HG03097 (cell line): ENCODE data around the gene LTN1.
"Not testable (repeated sequence)": the region's sequence is repeated elsewhere in the genome, so short reads cannot be mapped to it uniquely, and the experiment has no call there.

Experiments
- ATAC-seq: cut with Tn5 transposase; IDR thresholded peaks from one replicate; pipeline ENCODE4 v1.9.1; 2021; ENCODE audit not compliant: unreplicated experiment, low FRiP score

Gene LTN1

GRCh38 chr21:28931708-28932372 lies 60.8 kb downstream of the LTN1 start:
- ATAC-seq: not testable (repeated sequence)

DNA sequence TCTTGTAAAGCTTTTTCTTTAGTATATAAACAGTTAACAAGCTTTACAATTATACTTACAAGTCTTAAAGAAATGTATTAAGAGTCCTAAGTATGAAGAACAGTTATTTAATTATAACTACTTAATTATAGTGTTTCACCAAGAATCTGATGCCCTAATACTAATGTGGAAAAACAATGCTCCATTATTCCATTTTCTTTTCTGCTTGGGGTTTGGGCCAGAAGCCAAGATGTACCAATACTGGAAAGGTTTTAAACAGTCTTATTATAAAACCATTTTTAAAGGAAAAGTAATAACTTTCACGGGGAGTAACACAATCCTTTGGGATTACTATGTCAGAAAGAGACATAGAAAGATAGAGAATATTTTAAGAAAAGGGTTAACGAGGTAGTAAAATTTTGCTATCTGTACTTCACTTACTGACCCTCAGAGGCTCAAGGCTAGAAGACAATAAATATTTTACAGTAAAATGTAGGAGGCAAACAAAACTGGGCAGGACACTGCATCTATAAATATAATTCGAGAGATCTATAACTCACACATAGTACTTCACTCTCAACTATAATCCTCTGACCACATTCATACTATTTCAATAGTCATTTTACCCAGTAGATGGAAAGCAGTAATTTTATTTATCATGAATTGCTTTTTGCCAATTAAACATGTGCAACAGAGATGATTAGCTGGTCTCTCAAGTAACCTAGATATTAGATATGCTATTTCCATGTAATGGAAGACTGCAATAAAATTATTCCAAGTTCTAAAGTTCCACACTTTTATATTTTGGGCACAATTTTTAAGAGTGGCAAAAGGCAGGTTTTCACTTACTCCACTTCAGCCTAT lies 63.9 kb downstream of the LTN1 start:
- ATAC-seq: no peak

DNA sequence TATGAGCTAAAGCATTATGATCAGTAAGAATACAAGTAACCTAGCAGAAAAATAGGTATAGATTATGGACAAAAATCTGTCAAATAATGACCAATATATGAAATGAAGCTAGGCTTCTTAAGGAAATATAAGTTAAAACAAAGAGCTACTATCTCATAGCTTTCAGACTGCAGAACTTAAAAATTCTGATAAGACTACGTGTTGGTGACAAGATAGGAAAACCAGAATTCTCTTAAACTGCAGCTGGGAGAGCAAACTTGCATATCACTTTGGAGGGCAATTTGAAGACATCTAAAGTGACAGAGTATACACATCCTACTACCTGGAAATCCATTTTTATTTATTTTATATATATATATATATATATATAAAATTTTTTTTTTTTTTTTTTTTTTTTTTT lies 65.5 kb downstream of the LTN1 start:
- no peak for ATAC-seq

GRCh38 chr21:28923439-28923975 lies 69.2 kb downstream of the LTN1 start:
- ATAC-seq: no peak

GRCh38 chr21:28922368-28922767 lies 70.3 kb downstream of the LTN1 start:
- ATAC-seq: no peak

GRCh38 chr21:28916150-28916893 lies 76.4 kb downstream of the LTN1 start:
- ATAC-seq: no peak

DNA sequence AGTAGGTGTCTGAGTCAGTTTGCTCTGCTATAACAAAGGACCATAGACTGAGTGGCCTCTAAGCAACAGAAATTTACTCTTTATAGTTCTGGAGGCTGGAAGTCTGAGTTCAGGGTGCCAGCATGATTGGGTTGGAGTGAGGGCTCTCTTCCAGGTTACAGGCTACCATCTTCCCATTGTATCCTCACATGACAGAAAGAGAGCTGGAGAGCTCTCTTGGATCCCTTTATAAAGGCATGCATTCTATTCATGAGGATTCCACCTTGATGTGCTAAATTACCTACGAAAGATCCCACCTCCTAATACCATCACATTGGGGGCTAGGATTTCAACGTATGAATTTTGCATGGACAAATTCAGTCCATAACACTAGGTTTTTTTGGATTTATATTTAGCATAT lies 79.6 kb downstream of the LTN1 start:
- no peak for ATAC-seq

- no peak for ATAC-seq
These were observed 82.3 kb downstream of the LTN1 start for GRCh38 chr21:28910280-28910887.

GRCh38 chr21:28908351-28908750 lies 84.3 kb downstream of the LTN1 start:
- no peak for ATAC-seq

DNA sequence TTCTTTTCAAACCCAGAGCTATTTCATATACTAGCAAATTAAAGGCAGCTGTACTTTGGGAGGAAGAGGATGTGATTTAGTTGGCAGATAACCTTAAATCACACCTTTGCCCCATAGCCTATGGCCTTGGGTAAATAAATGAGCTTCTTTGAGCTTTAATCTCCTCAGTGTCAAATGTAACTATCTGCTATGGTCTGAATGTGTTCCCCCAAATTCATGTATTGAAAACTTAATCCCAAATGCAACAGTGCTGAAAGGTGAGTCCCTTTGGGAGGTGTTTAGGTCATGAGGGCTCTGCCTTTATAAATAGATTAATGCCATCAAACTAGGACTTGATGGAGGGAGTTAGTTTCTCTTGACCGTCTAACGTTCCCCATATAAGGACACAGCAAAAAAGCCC lies 85.8 kb downstream of the LTN1 start:
- ATAC-seq: no peak

GRCh38 chr21:28906236-28906635 lies 86.4 kb downstream of the LTN1 start:
- ATAC-seq: no peak

GRCh38 chr21:28904961-28905435 lies 87.7 kb downstream of the LTN1 start:
- no peak for ATAC-seq

DNA sequence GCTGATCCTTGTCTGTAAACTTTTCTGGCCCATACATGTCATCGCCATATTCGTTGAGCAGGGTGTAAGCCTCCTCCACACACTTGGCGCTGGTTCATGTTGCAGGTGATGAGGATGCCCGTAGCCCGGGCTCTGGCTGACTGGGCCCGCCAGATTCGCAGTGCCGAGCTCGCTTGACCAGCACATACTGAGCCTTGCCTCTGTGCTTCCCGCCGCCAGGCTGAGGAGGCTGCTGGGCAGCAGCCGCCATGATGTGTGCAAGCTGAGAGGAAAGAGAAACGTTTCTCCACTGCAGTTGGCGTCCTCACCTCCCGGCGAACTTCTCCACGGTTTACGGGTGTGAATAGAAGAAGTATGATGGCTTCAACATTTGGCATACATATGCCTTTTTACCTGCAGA lies 89.2 kb downstream of the LTN1 start:
- ATAC-seq: no peak

- no peak for ATAC-seq
These were observed 92.2 kb downstream of the LTN1 start for GRCh38 chr21:28900481-28900880.

DNA sequence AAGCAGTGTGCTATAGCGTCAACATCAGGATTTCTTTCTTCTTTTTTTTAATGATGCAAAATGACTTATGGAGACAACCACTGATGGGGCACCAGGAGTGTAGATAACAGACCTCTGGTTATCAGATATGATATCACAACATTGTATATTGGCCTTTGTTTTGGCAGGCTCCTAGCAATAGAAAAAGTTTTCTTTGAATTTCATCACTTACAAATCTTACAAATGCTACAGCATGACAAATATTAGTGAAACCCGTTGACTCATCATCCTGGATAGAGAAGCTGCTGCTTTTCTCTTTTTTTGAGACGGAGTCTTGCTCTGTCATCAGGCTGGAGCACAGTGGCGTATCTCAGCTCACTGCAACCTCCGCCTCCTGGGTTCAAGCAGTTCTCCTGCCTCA lies 92.9 kb downstream of the LTN1 start:
- no peak for ATAC-seq

GRCh38 chr21:28899220-28899619 lies 93.5 kb downstream of the LTN1 start:
- no peak for ATAC-seq

GRCh38 chr21:28893687-28894086 lies 99.0 kb downstream of the LTN1 start:
- ATAC-seq: no peak

GRCh38 chr21:28892199-28893111 lies 100.2 kb downstream of the LTN1 start:
- ATAC-seq: no peak

DNA sequence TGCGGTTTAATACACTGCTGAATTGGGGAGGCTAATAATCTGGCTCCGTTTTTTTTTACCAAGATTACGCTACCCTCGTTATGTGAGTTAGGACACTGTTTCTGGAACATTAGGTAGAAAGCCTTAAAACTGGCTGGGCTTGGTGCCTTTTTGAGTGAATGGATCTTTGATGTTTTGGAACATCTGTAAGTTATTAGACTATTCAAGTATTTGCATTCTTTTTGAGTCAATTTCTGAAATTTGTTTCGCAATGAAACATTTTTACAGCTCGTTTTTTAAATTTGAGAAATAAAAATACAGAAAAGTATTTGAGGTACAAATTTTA lies 106.9 kb downstream of the LTN1 start:
- no peak for ATAC-seq
